ELF-1 (cell line): ENCODE measurements around the gene MYO5B.

Source experiments
- DNase-seq: peaks from one replicate; pipeline ENCODE4 v3.0.0-alpha.2; 2016; ENCODE audit warnings: low read depth, low spot score

Gene MYO5B

GRCh38 chr18:50189160-50189559 is 5.8 kb downstream of the MYO5B start:
- DNase-seq, result no peak

GRCh38 chr18:50188652-50189051 is 6.3 kb downstream of the MYO5B start:
- DNase-seq, result no peak

- no peak for DNase-seq
Measured at GRCh38 chr18:50187659-50188058, 7.3 kb downstream of the MYO5B start.

- DNase-seq, result no peak
Measured at GRCh38 chr18:50186385-50186784, 8.6 kb downstream of the MYO5B start.

- no peak for DNase-seq
Measured at GRCh38 chr18:50183556-50183955, 11.4 kb downstream of the MYO5B start.

- DNase-seq, result no peak
Measured at GRCh38 chr18:50182511-50182910, 12.4 kb downstream of the MYO5B start.

GRCh38 chr18:50181590-50181989 is 13.4 kb downstream of the MYO5B start:
- DNase-seq, result no peak

- DNase-seq, result no peak
Measured at GRCh38 chr18:50179465-50179864, 15.5 kb downstream of the MYO5B start.

- DNase-seq, result no peak
Measured at GRCh38 chr18:50177294-50177992, 17.5 kb downstream of the MYO5B start.

- no peak for DNase-seq
Measured at GRCh38 chr18:50172367-50172766, 22.6 kb downstream of the MYO5B start.

- no peak for DNase-seq
Measured at GRCh38 chr18:50171406-50171805, 23.5 kb downstream of the MYO5B start.

- DNase-seq, result no peak
Measured at GRCh38 chr18:50170004-50170403, 24.9 kb downstream of the MYO5B start.

- no peak for DNase-seq
Measured at GRCh38 chr18:50169149-50169548, 25.8 kb downstream of the MYO5B start.

GRCh38 chr18:50167966-50168365 is 27.0 kb downstream of the MYO5B start:
- no peak for DNase-seq

GRCh38 chr18:50166901-50167300 is 28.0 kb downstream of the MYO5B start:
- no peak for DNase-seq

- peak; percentile 62 for DNase-seq
Measured at GRCh38 chr18:50163505-50163904, 31.4 kb downstream of the MYO5B start.

- peak; percentile 42 for DNase-seq
Measured at GRCh38 chr18:50162486-50163304, 32.3 kb downstream of the MYO5B start.

- DNase-seq, result peak; percentile 78
Measured at GRCh38 chr18:50161597-50162205, 33.2 kb downstream of the MYO5B start.

GRCh38 chr18:50159654-50160046 is 35.3 kb downstream of the MYO5B start:
- no peak for DNase-seq

- peak; percentile 83 for DNase-seq
Measured at GRCh38 chr18:50158866-50159653, 35.9 kb downstream of the MYO5B start.

GRCh38 chr18:50155406-50155805 is 39.5 kb downstream of the MYO5B start:
- no peak for DNase-seq

- DNase-seq, result no peak
Measured at GRCh38 chr18:50154420-50154819, 40.5 kb downstream of the MYO5B start.
